ENCODE measurements around the gene C15orf61. TPM values are rescaled to one million over a fixed set of nuclear protein-coding genes. Genes with fewer than 3 reads are reported as not detected.

C15orf61 gene
- 0.91 and 2.3 TPM in 2 replicates for total RNA-seq

DNA sequence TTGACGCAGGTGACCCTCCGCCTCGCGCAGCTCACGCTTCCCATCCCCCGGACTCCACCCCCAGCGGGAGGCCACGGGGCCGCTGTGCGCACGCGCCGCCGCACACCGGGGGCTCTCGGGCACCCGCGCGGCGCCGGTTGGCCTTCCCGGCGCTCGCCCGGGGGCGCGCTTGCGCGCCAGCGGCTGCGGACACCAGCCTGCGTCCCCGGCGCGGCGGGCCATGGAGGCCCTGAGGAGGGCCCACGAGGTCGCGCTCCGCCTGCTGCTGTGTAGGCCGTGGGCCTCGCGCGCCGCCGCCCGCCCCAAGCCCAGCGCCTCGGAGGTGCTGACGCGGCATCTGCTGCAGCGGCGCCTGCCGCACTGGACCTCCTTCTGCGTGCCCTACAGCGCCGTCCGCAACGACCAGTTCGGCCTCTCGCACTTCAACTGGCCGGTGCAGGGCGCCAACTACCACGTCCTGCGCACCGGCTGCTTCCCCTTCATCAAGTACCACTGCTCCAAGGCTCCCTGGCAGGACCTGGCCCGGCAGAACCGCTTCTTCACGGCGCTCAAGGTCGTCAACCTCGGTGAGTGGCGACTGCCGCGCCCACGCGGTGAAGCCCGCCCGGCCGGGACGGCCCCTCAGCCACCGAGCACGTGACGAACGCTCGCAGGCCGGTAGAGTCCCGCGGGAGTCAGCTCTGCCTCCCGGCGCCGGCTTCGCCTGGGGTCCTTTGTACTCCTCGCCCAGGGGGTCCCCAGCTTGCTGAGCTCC lies at the start of gene C15orf61:
Gene C15orf61 (plus strand): TSS at position 103 of the 754 bp plus-strand sequence. CDS start 118 bp downstream, at position 221.

DNA sequence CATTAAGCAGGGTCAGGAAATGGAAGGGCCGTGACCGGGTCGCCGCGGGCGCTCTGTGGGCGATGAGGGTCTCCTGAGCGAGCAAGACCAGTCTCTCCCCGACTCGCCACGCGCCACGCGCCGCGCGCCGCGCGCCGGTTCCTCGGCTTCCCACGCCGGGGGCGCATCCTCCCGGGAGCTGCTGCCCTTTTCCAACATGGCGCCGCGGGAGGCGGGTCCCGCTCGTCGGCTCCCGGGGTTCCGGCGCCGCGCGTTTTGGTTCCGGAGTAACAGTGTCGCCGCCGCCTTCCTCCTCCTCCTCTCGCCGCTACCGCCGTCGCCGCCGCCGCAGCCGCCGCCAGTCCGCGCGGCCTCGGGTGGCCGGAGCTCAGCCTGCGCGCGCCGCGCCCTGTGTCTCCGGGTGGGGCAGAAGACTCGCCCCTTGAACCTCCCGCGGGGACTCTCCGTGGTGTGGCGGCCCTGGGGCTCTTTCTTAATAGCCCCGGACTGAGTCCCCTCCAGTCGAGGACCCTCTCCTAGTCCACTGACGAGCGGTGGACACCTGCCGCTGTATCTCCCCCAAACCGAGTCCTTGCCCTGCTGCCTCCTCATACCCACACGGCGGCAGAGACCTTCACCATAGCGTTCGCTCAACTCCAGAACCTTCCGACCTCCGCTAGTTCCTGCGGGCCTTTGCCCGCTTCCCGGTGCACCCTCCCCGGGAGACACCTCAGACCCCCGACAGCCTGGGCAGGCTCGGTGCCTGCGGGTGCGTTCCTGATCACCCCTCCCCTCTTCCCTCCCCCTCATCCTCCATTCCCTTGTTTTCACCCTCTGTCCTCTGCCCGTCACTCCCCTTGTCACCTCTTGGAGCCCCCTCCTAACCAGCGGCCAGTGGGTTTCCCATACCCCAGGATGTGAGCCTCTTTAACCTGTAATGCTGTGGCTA lies 21.8 kb downstream of the C15orf61 start, which contains the start of gene MAP2K5:
Gene MAP2K5 (plus strand): TSS at position 284 of the 928 bp plus-strand sequence. CDS start 633 bp downstream, at position 917.

Other genes with a start within 250 kb of the C15orf61 start
- gene MAP2K5, start 21.6 kb downstream of the C15orf61 start, total RNA-seq: 2.7 and 3.6 TPM in 2 replicates

Data from epithelial cell of umbilical artery (primary cell).